PC-9 (cell line): ENCODE measurements around the gene NAT8L.

Experiments used
- CTCF ChIP-seq: fragments of 200-600 bp; sonication (generic); conservative IDR thresholded peaks from 2 replicates; pipeline ENCODE4 v1.6.1; 2017; ENCODE audit warnings: mixed run types, antibody characterized with exemption, mild to moderate bottlenecking, moderate library complexity
- EZH2 ChIP-seq: fragments of 200-600 bp; sonication (generic); IDR thresholded peaks from 2 replicates; pipeline ENCODE4 v1.8.0; 2017; ENCODE audit warnings: antibody characterized with exemption, low read depth

- TF ChIP-seq CTCF, result no peak
- TF ChIP-seq EZH2, result no peak
These were observed 7.7 kb downstream of the NAT8L start for GRCh38 chr4:2066571-2067445.
